HG03565 (cell line): ENCODE results near the gene WDR45.

Source experiments
- ATAC-seq: cut with Tn5 transposase; IDR thresholded peaks from one replicate; pipeline ENCODE4 v1.9.1; 2021; ENCODE audit warnings: mild to moderate bottlenecking, moderate library complexity; ENCODE audit not compliant: unreplicated experiment

WDR45 gene

DNA sequence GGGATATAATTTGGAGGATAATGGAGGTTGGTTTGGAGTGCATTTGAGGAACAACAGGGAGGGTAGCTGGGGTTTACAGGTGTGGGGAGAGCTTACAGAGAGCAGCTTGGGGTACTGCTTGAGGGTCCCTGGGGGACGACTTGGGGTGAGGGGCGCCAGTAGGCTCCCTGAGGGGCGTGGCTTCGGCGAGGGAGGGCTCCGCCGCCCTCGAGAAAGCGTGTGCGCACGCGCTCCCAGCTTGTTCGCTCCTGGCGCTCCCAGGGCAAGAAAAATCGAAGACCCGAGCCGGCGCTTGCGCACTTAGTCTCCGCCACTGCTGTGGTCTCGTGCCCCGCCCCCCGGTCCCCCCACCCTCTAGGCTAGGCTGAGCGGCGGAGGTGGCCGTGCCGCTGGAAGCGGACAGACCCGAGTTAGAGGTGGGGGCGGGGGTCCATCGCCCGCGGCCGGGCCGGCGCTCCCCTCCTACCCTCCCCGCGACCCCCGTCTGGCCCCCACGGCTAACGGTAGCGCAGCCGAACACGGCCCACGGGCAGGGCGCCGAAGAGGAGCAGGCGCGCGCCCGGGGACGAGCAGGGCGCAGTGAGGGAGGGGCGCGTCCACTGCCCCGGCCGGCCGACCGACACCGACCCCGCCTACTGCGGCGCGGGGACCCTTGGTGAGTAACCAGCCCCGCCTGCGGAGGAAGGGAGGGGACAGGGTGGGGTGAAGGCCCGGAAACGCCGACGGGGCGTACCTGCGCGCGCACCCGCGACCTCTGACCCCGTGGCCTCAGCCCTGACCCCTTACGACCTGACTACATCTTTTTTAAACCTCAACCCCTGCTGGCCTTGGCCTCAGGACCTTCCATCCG is 26.2 kb downstream of the WDR45 start:
- ATAC-seq = no peak

DNA sequence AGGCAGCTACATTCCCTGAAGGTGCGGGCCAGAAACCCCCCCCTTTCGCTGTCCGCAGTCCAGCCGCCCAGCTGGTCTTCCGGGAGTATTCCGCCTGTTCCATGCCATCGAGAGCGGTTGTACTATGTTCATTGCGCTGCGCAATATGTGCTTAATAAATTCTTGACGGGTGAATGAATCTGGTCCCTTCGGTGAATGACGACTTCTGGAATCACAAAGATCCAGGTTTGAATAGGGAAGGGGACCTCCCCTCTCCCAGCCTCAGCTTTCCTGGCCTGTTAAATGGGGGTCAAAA is 35.8 kb downstream of the WDR45 start:
- ATAC-seq = no peak

DNA sequence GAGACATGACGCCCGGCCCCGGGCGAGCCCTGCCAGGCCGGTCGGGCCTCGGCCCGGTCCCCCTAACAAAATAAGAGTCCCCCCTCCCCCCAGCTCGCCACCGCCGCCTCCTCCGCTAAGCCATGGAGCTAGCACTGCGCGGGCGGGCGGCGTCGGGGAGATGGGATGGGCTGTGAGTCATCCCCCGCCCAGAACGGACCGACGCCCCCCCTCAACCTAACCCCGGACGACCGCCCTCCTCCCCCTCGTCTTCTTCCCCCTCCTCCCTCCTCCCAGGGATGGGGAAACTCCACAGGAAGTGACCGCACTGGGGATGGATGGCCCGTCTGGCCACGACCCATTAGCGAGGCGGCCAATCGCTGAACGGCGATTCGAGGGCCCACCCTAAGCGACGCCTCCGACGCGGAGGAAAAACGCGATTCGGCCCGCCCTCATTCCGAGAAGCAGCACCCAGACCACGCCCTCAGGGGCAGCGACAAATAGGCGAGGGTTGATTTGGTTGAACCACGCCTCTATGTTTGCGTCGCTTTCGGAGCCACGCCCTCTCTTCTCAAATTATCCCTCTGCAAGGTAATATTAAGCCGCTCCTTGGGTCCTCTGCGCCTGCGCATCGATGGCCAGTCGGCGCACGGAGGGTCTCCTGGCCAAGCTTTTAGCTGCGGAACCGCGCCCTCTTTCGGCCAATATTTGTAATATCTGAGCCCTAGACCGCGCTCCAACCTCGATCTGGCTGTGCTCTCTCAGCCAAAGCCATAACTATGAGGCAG is 36.3 kb downstream of the WDR45 start, which contains the start of gene TFE3:
Gene TFE3 (minus strand): TSS at position 138 of the 767 bp plus-strand sequence. CDS start 131 bp downstream, at position 7.
- peak; percentile 84 for ATAC-seq

- peak; percentile 6 for ATAC-seq
Measured at GRCh38 chrX:49042581-49043219, 37.0 kb downstream of the WDR45 start.

- no peak for ATAC-seq
Measured at GRCh38 chrX:49041744-49042580, 37.7 kb downstream of the WDR45 start.

DNA sequence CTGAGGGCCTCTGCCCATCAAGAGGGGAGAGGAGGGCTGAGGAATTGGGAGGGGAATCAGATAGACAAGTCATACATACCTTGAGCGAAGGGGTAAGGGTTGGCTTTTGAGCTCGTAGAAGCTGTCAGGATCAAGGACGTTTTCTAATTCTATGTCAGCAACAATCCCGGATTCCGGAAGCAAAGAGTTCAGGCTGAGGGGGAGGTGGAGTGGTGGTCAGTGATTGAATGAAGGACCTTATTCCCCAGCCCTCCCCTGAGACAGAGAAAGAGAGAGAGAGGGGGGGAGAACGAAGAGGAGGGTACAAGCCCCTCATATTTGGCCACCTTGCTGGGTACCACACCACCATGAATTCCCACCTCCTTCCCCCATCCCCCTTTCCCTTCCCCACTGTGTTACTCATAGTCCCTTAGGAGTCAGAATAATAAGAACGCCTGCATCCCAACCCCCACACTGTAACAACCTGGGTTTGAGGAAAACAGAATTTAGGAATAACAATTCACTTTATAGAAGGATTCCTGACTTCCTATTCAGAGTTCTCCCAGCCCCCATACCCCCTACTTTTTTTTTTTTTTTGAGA is 39.2 kb downstream of the WDR45 start:
- ATAC-seq = no peak

DNA sequence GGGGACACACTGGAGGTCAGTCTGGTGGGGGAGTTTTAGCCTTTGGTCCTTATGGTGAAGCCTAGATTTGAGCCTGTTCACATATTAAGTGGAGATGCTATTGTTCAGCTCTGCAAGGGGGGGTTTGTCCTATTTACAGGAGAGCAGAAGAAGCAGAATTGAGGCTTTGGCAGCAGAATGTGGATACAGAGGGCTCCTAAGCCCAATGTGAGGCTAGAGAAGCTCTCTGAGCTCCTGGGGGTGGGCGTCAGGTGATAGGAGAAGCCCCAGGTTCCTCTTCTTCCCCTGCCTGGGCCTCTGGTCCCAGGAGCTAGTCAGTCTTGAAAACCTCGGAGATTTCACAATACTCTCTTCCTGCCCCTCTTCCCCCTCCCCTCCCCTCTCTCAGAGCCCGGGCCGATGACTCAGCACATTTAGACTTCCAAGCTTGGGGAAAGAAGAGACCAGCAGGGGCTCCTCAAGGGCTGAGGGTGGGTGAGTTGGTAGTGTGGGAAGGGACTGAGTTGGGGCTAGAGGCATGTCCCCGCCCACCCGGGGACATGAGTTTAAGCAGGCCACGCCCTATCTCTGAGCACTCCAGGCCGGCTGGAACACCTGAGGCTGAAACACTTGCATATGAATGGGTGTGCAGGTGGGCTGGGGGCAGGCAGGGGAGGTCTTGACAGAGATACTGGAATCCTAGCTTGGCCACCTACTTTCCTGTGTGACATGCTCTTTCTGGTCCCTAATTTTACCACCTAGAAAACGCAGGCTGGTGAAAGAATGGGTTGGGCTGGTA is 39.9 kb downstream of the WDR45 start:
- no peak for ATAC-seq

DNA sequence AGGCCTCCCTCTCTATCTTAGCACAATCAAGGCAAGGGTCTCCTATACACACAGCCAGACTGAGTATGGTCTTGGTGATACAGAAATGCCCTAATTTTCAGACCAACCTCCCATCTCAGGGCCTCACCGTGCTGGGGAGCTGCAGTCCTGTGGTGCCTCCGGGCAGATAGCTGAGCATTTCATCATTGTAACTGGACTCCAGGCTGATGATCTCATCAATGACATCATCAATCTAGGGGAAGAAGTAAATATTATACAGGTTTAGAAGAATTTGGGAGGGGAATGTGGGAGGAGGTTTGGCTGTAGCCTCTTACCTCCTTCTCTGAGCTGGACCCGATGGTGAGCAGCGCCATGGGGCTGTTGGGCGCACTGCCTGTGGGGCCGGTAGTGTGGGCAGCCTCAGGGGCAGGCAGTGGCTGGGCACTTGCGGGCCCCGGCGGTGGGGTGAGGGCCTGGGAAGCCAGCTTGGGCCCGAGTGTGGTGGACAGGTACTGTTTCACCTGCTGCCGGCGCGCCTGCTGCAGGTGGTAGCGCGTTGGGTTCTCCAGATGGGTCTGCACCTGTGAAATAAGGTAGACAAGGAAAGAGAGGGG is 41.7 kb downstream of the WDR45 start:
- no peak for ATAC-seq

DNA sequence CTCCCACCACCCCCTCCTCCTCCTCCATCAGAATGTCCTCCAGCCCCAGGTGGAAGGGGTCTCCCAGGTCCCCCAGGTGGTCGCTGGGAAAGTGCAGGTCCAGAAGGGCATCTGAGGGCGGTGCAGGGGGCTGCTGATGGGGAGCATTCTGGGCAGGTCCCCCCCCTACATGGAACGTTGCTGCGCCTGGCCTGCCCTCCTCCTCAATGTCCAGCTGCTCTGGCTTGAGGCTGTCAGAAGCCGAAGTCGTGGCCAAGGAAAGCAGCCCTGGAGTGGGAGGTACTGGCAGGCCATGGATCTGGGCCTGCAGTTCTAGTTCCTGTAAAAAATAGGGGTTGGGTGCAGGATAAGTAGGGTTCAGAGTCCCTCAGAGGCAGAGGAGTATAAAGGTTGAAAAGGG is 49.4 kb downstream of the WDR45 start:
- no peak for ATAC-seq

DNA sequence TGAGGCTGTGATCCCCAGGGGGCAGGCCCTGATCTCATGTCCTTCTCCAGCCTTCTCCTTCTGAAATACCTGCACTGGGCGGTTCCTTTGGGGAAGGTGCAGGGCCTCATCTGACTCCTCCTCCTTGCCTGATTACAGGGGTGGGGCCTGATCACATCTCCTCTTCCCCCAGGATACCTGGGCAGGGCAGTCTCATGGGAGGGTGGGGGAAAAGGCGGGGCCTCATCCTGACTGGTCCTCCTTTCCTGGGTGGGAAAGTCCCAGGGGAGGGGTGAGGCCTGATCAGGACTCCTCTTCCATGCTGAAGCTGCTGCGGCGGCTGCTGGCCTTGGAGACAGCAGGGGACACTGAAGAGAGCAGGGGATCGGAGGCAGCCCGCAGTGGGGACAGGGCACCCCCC is 49.8 kb downstream of the WDR45 start:
- no peak for ATAC-seq
